ENCODE data around the gene TENT5A.
"Not testable (repeated sequence)": the region's sequence is repeated elsewhere in the genome, so short reads cannot be mapped to it uniquely, and the experiment has no call there.

The TENT5A gene

GRCh38 chr6:81788748-81789147 is 36.3 kb upstream of the TENT5A start:
- peaks cover 51% of the 10 kb centered on the region for H3K4me1 ChIP-seq (ENCODE audit: insufficient read depth, low read length)
- H3K4me3 ChIP-seq (ENCODE audit: low read length) = no peak overlapping the region

GRCh38 chr6:81787313-81788068 is 35.0 kb upstream of the TENT5A start:
- WGBS = 97% methylated on average over 3 of the region's 3 CpGs
- Histone ChIP-seq H3K9ac (ENCODE audit: low read depth, low read length) (no peak overlapping the region), H3K36me3 (ENCODE audit: insufficient read depth, low read length) (no peaks in the 10 kb centered on the region), H3K27ac (ENCODE audit: low read depth, low read length) (no peak overlapping the region), H3K27me3 (ENCODE audit: insufficient read depth, low read length) (no peaks in the 10 kb centered on the region), H3K9me3 (ENCODE audit: insufficient read depth, low read depth, low read length) (no peaks in the 10 kb centered on the region), H3K4me3 (ENCODE audit: low read length) (no peak overlapping the region), H3K4me1 (ENCODE audit: insufficient read depth, low read length) (peaks cover 52% of the 10 kb centered on the region)

More at GRCh38 chr6:81788748-81789147, 36.3 kb upstream of the TENT5A start:
- H3K36me3 ChIP-seq (ENCODE audit: insufficient read depth, low read length) = no peaks in the 10 kb centered on the region
- no peaks in the 10 kb centered on the region for H3K27me3 ChIP-seq (ENCODE audit: insufficient read depth, low read length)
- no peaks in the 10 kb centered on the region for H3K9me3 ChIP-seq (ENCODE audit: insufficient read depth, low read depth, low read length)
- H3K27ac ChIP-seq (ENCODE audit: low read depth, low read length) = no peak overlapping the region
- no peak overlapping the region for H3K9ac ChIP-seq (ENCODE audit: low read depth, low read length)

- H3K9me3 ChIP-seq (ENCODE audit: insufficient read depth, low read depth, low read length) = no peaks in the 10 kb centered on the region
- WGBS = 92% methylated on average over 1 of the region's 1 CpG
- no peak overlapping the region for H3K4me3 ChIP-seq (ENCODE audit: low read length)
Observed at GRCh38 chr6:81786150-81786549, 33.7 kb upstream of the TENT5A start.

GRCh38 chr6:81785377-81785776 is 32.9 kb upstream of the TENT5A start:
- no peak overlapping the region for H3K27ac ChIP-seq (ENCODE audit: low read depth, low read length)
- H3K36me3 ChIP-seq (ENCODE audit: insufficient read depth, low read length) = no peaks in the 10 kb centered on the region
- H3K27me3 ChIP-seq (ENCODE audit: insufficient read depth, low read length) = no peaks in the 10 kb centered on the region
- no peaks in the 10 kb centered on the region for H3K9me3 ChIP-seq (ENCODE audit: insufficient read depth, low read depth, low read length)
- WGBS = 100% methylated on average over 2 of the region's 2 CpGs
- H3K4me3 ChIP-seq (ENCODE audit: low read length) = no peak overlapping the region
- peaks cover 45% of the 10 kb centered on the region for H3K4me1 ChIP-seq (ENCODE audit: insufficient read depth, low read length)
- H3K9ac ChIP-seq (ENCODE audit: low read depth, low read length) = no peak overlapping the region

More at GRCh38 chr6:81786150-81786549, 33.7 kb upstream of the TENT5A start:
- no peaks in the 10 kb centered on the region for H3K36me3 ChIP-seq (ENCODE audit: insufficient read depth, low read length)
- no peak overlapping the region for H3K9ac ChIP-seq (ENCODE audit: low read depth, low read length)
- no peaks in the 10 kb centered on the region for H3K27me3 ChIP-seq (ENCODE audit: insufficient read depth, low read length)
- no peak overlapping the region for H3K27ac ChIP-seq (ENCODE audit: low read depth, low read length)
- H3K4me1 ChIP-seq (ENCODE audit: insufficient read depth, low read length) = peaks cover 52% of the 10 kb centered on the region

- peaks cover 30% of the 10 kb centered on the region for H3K4me1 ChIP-seq (ENCODE audit: insufficient read depth, low read length)
- no peak overlapping the region for H3K27ac ChIP-seq (ENCODE audit: low read depth, low read length)
- H3K9me3 ChIP-seq (ENCODE audit: insufficient read depth, low read depth, low read length) = no peaks in the 10 kb centered on the region
- H3K4me3 ChIP-seq (ENCODE audit: low read length) = no peak overlapping the region
- no peaks in the 10 kb centered on the region for H3K27me3 ChIP-seq (ENCODE audit: insufficient read depth, low read length)
- no peak overlapping the region for H3K9ac ChIP-seq (ENCODE audit: low read depth, low read length)
- H3K36me3 ChIP-seq (ENCODE audit: insufficient read depth, low read length) = no peaks in the 10 kb centered on the region
- WGBS = 60% methylated on average over 1 of the region's 2 CpGs
Observed at GRCh38 chr6:81783893-81784292, 31.4 kb upstream of the TENT5A start.

- no peaks in the 10 kb centered on the region for H3K36me3 ChIP-seq (ENCODE audit: insufficient read depth, low read length)
- 86% methylated on average over 2 of the region's 2 CpGs for WGBS
- peaks cover 10% of the 10 kb centered on the region; the same call in 1 of the 2 replicates for H3K4me1 ChIP-seq (ENCODE audit: insufficient read depth, low read length)
- no peak overlapping the region for H3K4me3 ChIP-seq (ENCODE audit: low read length)
- H3K9ac ChIP-seq (ENCODE audit: low read depth, low read length) = no peak overlapping the region
- H3K27ac ChIP-seq (ENCODE audit: low read depth, low read length) = no peak overlapping the region
- no peaks in the 10 kb centered on the region for H3K9me3 ChIP-seq (ENCODE audit: insufficient read depth, low read depth, low read length)
- no peaks in the 10 kb centered on the region for H3K27me3 ChIP-seq (ENCODE audit: insufficient read depth, low read length)
Observed at GRCh38 chr6:81781624-81782023, 29.1 kb upstream of the TENT5A start.

GRCh38 chr6:81777586-81778268 is 25.2 kb upstream of the TENT5A start:
- no peaks in the 10 kb centered on the region for H3K4me1 ChIP-seq (ENCODE audit: insufficient read depth, low read length)
- 84% methylated on average over 2 of the region's 2 CpGs for WGBS
- H3K27ac ChIP-seq (ENCODE audit: low read depth, low read length) = no peak overlapping the region
- H3K9ac ChIP-seq (ENCODE audit: low read depth, low read length) = no peak overlapping the region
- no peaks in the 10 kb centered on the region for H3K36me3 ChIP-seq (ENCODE audit: insufficient read depth, low read length)
- H3K27me3 ChIP-seq (ENCODE audit: insufficient read depth, low read length) = no peaks in the 10 kb centered on the region
- H3K4me3 ChIP-seq (ENCODE audit: low read length) = no peak overlapping the region
- H3K9me3 ChIP-seq (ENCODE audit: insufficient read depth, low read depth, low read length) = no peaks in the 10 kb centered on the region

- not testable (repeated sequence) for H3K27ac ChIP-seq (ENCODE audit: low read depth, low read length); H3K4me1 ChIP-seq (ENCODE audit: insufficient read depth, low read length); H3K9me3 ChIP-seq (ENCODE audit: insufficient read depth, low read depth, low read length); H3K4me3 ChIP-seq (ENCODE audit: low read length); H3K36me3 ChIP-seq (ENCODE audit: insufficient read depth, low read length); H3K27me3 ChIP-seq (ENCODE audit: insufficient read depth, low read length); H3K9ac ChIP-seq (ENCODE audit: low read depth, low read length)
- 95% methylated on average over 4 of the region's 4 CpGs for WGBS
Observed at GRCh38 chr6:81776219-81776618, 23.7 kb upstream of the TENT5A start.

GRCh38 chr6:81774542-81774941 is 22.1 kb upstream of the TENT5A start:
- WGBS = 100% methylated on average over 1 of the region's 2 CpGs

GRCh38 chr6:81773887-81774286 is 21.4 kb upstream of the TENT5A start:
- no peak overlapping the region for H3K9ac ChIP-seq (ENCODE audit: low read depth, low read length)
- no peaks in the 10 kb centered on the region for H3K27me3 ChIP-seq (ENCODE audit: insufficient read depth, low read length)
- peaks cover 8% of the 10 kb centered on the region for H3K4me1 ChIP-seq (ENCODE audit: insufficient read depth, low read length)
- no peak overlapping the region for H3K27ac ChIP-seq (ENCODE audit: low read depth, low read length)
- H3K36me3 ChIP-seq (ENCODE audit: insufficient read depth, low read length) = no peaks in the 10 kb centered on the region
- WGBS = 89% methylated on average over 1 of the region's 2 CpGs
- no peaks in the 10 kb centered on the region for H3K9me3 ChIP-seq (ENCODE audit: insufficient read depth, low read depth, low read length)
- H3K4me3 ChIP-seq (ENCODE audit: low read length) = no peak overlapping the region

More at GRCh38 chr6:81774542-81774941, 22.1 kb upstream of the TENT5A start:
- Histone ChIP-seq H3K27ac (ENCODE audit: low read depth, low read length) (no peak overlapping the region), H3K4me3 (ENCODE audit: low read length) (no peak overlapping the region), H3K9ac (ENCODE audit: low read depth, low read length) (no peak overlapping the region), H3K4me1 (ENCODE audit: insufficient read depth, low read length) (peaks cover 6% of the 10 kb centered on the region), H3K36me3 (ENCODE audit: insufficient read depth, low read length) (no peaks in the 10 kb centered on the region), H3K27me3 (ENCODE audit: insufficient read depth, low read length) (no peaks in the 10 kb centered on the region), H3K9me3 (ENCODE audit: insufficient read depth, low read depth, low read length) (no peaks in the 10 kb centered on the region)

- Histone ChIP-seq H3K36me3 (ENCODE audit: insufficient read depth, low read length) (no peaks in the 10 kb centered on the region), H3K9me3 (ENCODE audit: insufficient read depth, low read depth, low read length) (no peaks in the 10 kb centered on the region), H3K4me1 (ENCODE audit: insufficient read depth, low read length) (peaks cover 8% of the 10 kb centered on the region), H3K27ac (ENCODE audit: low read depth, low read length) (no peak overlapping the region), H3K9ac (ENCODE audit: low read depth, low read length) (no peak overlapping the region), H3K27me3 (ENCODE audit: insufficient read depth, low read length) (no peaks in the 10 kb centered on the region), H3K4me3 (ENCODE audit: low read length) (no peak overlapping the region)
- 77% methylated on average over 2 of the region's 2 CpGs for WGBS
Observed at GRCh38 chr6:81772741-81773140, 20.3 kb upstream of the TENT5A start.

All from HUES64 (cell line).